GM21526 (cell line): ENCODE measurements around the gene ADCY2.
A peak's percentile ranks its signal among the peaks of the same experiment; 100 is the strongest.

Experiments
- ATAC-seq: cut with Tn5 transposase; IDR thresholded peaks from one replicate; pipeline ENCODE4 v1.9.1; 2021; ENCODE audit warnings: moderate library complexity; ENCODE audit not compliant: unreplicated experiment, low FRiP score

Gene ADCY2

GRCh38 chr5:7811715-7812114, 415.8 kb downstream of the ADCY2 start:
- ATAC-seq = no peak

- ATAC-seq = no peak
Observed at GRCh38 chr5:7813007-7813406, 417.1 kb downstream of the ADCY2 start.

DNA sequence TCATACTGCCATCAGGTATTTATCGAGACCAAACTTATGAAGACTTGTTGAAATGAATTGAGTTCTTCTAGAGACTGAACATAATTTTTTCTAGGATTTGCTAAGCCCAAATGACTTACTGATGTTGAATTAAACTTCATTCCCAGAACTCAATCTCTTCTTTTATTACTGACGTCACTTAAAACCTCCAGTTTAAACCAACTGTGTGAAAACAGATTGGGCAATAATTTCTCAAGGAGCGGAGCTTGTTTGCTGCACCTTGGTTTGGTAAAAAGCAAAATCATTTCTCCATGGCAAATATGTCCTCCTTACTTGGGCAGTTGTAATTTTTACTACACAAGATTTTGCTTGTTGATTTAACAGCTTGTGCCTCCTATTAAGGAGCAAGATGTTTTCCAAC, 417.6 kb downstream of the ADCY2 start:
- no peak for ATAC-seq

GRCh38 chr5:7814816-7815215, 418.9 kb downstream of the ADCY2 start:
- ATAC-seq = no peak

DNA sequence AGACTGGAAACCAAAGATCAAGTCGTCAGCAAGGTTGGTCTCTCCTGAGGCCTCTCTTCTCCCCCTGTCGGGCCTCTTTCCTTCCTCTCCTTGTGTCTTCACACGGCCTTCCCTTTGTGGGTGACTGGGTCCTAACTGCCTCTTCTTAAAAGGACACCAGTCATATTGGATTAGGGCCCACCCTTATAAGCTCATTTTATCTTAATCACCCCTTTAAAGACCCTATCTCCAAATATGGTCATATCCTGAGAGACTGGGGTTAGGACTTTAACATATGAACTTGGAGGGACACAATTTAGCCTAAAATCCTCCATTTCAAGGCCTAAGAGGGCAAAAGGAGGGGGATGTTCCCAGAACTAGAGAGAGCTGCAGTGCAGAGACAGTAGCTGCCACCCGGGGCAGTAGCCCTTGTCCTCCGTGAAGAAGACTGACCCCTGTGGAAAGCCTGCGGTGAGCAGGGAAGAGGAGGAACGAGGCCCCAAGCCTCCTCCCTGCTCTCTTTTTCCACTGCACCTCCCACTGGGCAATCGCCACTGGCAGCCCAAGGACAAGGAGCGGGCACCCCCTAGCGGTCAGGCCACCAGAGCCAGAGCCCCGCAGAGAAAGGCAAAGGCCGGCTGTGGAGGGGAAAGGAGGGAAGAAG, 420.1 kb downstream of the ADCY2 start:
- peak; percentile 92 for ATAC-seq

DNA sequence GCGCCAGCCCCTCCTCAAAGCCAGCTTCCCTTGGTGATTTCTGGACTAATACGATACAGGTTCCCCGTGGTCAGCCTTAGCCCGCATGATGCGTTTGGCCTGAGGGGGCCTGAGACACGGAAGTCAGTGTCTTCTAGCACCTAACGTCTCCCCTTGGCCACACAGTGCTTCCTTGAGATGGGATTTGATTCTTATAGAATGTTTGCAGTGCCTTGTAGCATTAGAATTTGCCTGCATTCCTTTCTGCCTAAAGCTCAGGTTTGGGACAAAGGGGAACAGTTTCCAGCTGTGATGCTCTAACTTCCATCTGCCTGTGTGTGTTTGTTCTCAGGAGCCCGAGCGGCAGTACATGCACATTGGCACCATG, 420.6 kb downstream of the ADCY2 start:
- ATAC-seq = peak; percentile 16

- ATAC-seq = no peak
Observed at GRCh38 chr5:7822449-7822848, 426.5 kb downstream of the ADCY2 start.

GRCh38 chr5:7823594-7823993, 427.7 kb downstream of the ADCY2 start:
- ATAC-seq = no peak

GRCh38 chr5:7824995-7825394, 429.1 kb downstream of the ADCY2 start:
- ATAC-seq = no peak

GRCh38 chr5:7825630-7826029, 429.7 kb downstream of the ADCY2 start:
- no peak for ATAC-seq

- ATAC-seq = no peak
Observed at GRCh38 chr5:7827610-7828009, 431.7 kb downstream of the ADCY2 start.

GRCh38 chr5:7828269-7828668, 432.3 kb downstream of the ADCY2 start:
- no peak for ATAC-seq

GRCh38 chr5:7834982-7835381, 439.0 kb downstream of the ADCY2 start:
- no peak for ATAC-seq

- no peak for ATAC-seq
Observed at GRCh38 chr5:7837403-7837802, 441.5 kb downstream of the ADCY2 start.

- no peak for ATAC-seq
Observed at GRCh38 chr5:7842531-7842930, 446.6 kb downstream of the ADCY2 start.

DNA sequence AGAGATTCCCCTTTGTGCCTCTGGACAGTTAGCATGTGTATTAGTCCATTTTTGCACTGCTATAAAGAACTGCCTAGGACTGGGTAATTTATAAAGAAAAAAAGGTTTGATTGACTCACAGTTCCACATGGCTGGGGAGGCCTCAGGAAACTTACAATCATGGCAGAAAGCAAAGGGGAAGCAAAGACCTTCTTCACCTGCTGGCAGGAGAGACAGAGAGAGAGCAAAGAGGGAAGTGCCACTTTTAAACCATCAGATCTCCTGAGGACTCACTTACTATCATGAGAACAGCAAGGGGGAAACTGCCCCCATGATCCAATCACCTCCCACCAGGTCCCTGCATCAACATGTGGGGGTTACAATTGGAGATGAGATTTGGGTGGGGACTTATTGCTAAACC, 449.0 kb downstream of the ADCY2 start:
- no peak for ATAC-seq

DNA sequence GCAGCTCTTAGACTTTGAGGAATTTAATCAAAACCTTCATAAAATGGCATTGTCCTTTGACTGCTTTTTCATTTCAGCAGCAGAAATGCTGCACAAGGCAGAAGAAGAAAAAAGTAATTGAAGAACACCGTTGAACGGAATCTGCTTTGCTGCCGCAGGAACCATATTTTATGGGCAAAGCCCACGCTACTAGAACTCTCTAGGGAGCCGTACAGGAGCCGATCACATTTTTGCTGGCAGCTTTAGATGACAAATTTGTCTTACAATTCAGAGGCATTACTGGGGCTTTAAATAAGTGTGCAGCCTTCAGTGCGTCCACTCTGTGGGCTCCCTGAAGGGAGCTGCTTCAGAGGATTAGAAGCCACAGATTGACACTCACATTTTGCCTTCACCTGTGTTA, 449.6 kb downstream of the ADCY2 start:
- ATAC-seq = no peak

GRCh38 chr5:7846327-7846726, 450.4 kb downstream of the ADCY2 start:
- no peak for ATAC-seq

DNA sequence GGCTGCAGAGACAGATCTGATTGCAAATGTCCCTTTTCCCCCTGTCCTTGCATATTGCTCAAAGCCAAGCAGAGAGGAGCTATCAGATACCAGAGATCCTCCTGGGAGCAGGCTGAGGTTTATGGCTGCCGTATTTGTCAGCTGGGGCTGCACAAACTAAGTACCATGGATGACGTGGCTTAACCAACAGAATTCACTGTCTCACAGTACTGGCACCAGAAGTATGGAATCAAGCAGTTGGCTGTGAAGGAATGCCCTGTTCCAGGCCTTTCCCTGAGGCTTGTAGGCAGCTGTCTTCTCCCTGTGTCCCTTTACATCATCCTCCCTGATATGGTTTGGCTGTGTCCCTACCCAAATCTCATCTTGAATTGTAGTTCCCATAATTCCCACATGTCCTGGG, 452.4 kb downstream of the ADCY2 start:
- no peak for ATAC-seq

DNA sequence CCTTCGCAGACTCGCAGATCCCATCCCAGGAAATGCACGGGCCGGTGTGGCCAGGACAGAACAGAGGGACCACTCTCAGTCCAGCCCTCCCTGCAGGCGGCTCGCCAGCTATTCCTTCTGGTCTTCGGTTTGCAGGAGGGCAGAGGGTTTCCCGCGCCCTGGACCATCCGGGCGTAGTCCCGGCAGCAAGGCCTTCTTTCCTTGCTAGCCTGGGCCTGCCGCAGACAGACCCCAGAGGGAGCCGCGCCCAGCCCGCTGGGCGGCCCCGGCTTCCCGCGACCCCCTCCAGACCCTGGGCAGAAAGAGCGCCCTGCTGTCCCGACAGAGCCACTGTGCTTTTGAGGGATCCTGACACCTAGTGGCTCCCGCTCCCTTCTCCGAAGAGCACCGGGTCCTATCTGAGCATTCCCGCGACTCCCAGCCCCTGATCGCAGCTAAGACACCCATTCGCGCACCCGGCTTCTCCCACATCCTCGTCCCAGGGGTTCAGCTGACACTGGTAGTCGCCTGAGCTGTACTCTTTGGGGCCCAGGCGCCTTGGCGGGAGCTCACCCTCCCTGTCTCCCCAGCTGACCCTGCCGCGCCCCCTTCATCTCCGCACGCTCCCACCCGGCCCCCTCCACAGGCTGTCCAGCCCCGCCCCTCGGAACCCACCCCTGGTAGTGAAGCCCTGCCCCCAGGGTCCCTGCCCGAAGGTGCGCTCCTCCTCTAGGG, 453.9 kb downstream of the ADCY2 start:
- ATAC-seq = no peak

GRCh38 chr5:7850395-7851239, 454.7 kb downstream of the ADCY2 start, which contains the start of gene CFAP90:
CFAP90 (minus strand) TSS chr5:7851133; CDS start chr5:7851021, 112 bp downstream.
- ATAC-seq = no peak

DNA sequence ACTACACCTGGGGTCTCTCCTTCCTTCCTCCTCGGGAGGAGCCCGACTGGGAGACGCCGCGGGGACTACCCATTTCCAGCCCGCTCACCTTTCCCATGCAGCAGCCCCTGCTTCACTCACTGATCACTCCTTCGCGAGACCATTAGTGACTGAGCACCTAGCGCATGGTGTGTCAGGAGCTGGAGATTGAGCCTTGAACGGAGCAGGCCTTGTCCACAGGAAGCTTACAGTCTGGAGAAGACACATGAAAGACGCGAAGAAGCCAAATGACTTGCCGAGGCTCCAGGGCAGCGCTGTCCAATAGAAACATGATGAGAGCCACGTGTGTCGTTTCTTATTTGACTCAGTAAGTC, 455.3 kb downstream of the ADCY2 start:
- ATAC-seq = no peak
